IPS-18a (cell line): ENCODE measurements around the gene STK39.

Source experiments
- H3K27ac ChIP-seq: one replicate; pipeline ENCODE4 v1.5.1; 2013; ENCODE audit warnings: low read length
- H3K27me3 ChIP-seq: one replicate; pipeline ENCODE4 v1.6.1; 2013; ENCODE audit warnings: mild to moderate bottlenecking, low read length; ENCODE audit not compliant: control insufficient read depth, insufficient read depth
- H3K36me3 ChIP-seq: one replicate; pipeline ENCODE4 v1.6.1; 2013; ENCODE audit warnings: low read depth, low read length; ENCODE audit not compliant: control insufficient read depth
- H3K4me1 ChIP-seq: one replicate; pipeline ENCODE4 v1.6.1; 2013; ENCODE audit warnings: low read depth, low read length; ENCODE audit not compliant: control insufficient read depth
- H3K4me3 ChIP-seq: one replicate; pipeline ENCODE4 v1.5.1; 2013; ENCODE audit warnings: low read length
- H3K9ac ChIP-seq: one replicate; pipeline ENCODE4 v1.6.1; 2013; ENCODE audit warnings: mild to moderate bottlenecking, low read length, moderate library complexity
- H3K9me3 ChIP-seq: one replicate; pipeline ENCODE4 v1.6.1; 2013; ENCODE audit warnings: low read depth, low read length; ENCODE audit not compliant: control insufficient read depth

The STK39 gene

GRCh38 chr2:168241208-168241607 is 6.2 kb downstream of the STK39 start:
- Histone ChIP-seq H3K4me3 (no peak overlapping the region), H3K9ac (no peak overlapping the region), H3K4me1 (peaks cover 6% of the 10 kb centered on the region), H3K36me3 (no peaks in the 10 kb centered on the region), H3K27ac (no peak overlapping the region), H3K9me3 (no peaks in the 10 kb centered on the region), H3K27me3 (no peaks in the 10 kb centered on the region)

DNA sequence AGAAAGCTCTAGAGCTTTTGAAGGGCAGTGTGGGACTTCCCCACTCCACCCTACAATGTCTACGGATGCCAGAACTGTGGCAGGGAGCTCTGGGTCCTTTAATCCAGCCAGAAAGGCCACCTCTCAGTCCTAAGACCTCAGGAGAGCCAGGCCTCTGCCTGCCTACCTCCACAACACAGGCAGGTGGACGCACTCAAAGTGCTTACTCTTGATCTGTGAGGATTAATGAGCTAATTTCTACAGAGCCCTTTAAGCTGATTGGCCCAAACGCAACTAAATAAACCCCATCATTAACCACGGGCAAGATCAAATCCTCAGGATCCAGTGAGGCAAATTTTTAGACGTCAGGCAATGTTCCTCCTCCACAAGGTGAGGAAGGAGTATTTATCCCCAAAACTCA is 8.1 kb downstream of the STK39 start:
- H3K27me3 ChIP-seq, result no peaks in the 10 kb centered on the region
- H3K4me3 ChIP-seq, result no peak overlapping the region
- no peaks in the 10 kb centered on the region for H3K4me1 ChIP-seq
- H3K27ac ChIP-seq, result no peak overlapping the region
- no peaks in the 10 kb centered on the region for H3K9me3 ChIP-seq
- no peak overlapping the region for H3K9ac ChIP-seq
- no peaks in the 10 kb centered on the region for H3K36me3 ChIP-seq

DNA sequence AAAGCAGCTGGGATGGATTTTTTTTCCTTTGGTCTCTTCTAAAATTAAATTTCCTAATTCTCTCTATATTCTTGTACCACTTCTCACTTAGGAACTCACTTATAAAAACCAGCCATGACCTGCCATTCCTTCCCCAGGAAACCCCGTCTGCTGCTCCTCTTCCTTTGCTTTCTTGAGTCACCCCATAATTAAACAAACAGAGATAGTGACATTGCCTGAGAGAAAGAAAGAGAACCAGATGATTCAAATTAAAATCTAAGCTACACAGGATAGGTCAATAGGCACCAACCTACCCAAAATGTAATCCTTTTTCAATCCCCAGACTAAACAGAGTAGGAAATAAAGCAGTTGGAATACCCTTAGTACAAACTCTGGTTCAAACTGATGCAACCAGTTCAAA is 9.7 kb downstream of the STK39 start:
- no peaks in the 10 kb centered on the region for H3K4me1 ChIP-seq
- H3K9me3 ChIP-seq, result no peaks in the 10 kb centered on the region
- H3K27me3 ChIP-seq, result no peaks in the 10 kb centered on the region
- H3K9ac ChIP-seq, result no peak overlapping the region
- no peaks in the 10 kb centered on the region for H3K36me3 ChIP-seq
- H3K4me3 ChIP-seq, result no peak overlapping the region
- no peak overlapping the region for H3K27ac ChIP-seq

GRCh38 chr2:168234407-168235085 is 12.8 kb downstream of the STK39 start:
- H3K9ac ChIP-seq, result no peak overlapping the region
- H3K27ac ChIP-seq, result no peak overlapping the region
- no peaks in the 10 kb centered on the region for H3K36me3 ChIP-seq
- H3K4me1 ChIP-seq, result no peaks in the 10 kb centered on the region
- H3K27me3 ChIP-seq, result no peaks in the 10 kb centered on the region
- no peaks in the 10 kb centered on the region for H3K9me3 ChIP-seq
- H3K4me3 ChIP-seq, result no peak overlapping the region

GRCh38 chr2:168233726-168234406 is 13.5 kb downstream of the STK39 start:
- H3K36me3 ChIP-seq, result no peaks in the 10 kb centered on the region
- H3K27me3 ChIP-seq, result no peaks in the 10 kb centered on the region
- H3K4me3 ChIP-seq, result no peak overlapping the region
- no peak overlapping the region for H3K9ac ChIP-seq
- no peaks in the 10 kb centered on the region for H3K4me1 ChIP-seq
- no peak overlapping the region for H3K27ac ChIP-seq
- H3K9me3 ChIP-seq, result no peaks in the 10 kb centered on the region

DNA sequence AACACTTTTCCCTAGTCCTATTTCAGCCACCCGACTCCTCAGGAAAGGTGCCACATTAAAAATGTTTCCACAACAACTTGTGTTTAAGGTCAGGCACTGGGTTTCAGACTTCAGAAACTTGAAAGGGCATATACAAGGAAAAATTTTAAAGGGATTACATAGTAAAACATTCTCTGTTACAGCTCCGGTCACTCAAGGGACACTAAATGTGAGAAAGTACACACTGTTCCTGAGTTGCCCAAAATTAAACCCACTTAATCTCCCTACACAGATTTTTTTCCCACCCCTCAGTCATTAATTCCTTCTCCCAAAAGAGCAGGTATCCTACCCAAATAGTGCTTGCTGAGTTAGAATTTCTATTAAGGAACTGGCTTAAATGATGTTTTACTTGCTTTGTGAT is 14.2 kb downstream of the STK39 start:
- Histone ChIP-seq H3K9me3 (no peaks in the 10 kb centered on the region), H3K36me3 (no peaks in the 10 kb centered on the region), H3K27me3 (no peaks in the 10 kb centered on the region), H3K4me3 (no peak overlapping the region), H3K27ac (no peak overlapping the region), H3K4me1 (no peaks in the 10 kb centered on the region), H3K9ac (no peak overlapping the region)

GRCh38 chr2:168231609-168232241 is 15.7 kb downstream of the STK39 start:
- H3K36me3 ChIP-seq, result no peaks in the 10 kb centered on the region

DNA sequence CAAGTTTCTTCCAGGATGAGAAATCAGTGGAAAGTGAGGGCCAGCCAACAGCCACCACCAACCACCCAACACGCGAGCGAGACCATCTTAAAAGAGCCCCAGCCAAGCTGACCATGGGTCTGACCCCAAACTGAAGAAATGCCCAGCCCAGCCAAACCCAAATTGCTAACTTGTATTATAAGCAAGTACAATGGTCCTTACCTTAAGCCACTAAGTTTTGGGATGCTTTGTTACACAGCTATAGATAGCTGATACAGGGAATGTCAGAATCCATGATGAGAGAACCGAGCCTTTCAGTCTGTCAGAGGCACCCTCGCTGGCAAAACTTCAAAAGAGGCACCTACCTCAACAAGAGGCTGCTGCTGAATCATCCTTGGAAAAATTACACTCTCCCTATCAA is 17.0 kb downstream of the STK39 start:
- Histone ChIP-seq H3K4me1 (no peaks in the 10 kb centered on the region), H3K9ac (no peak overlapping the region), H3K27me3 (no peaks in the 10 kb centered on the region), H3K4me3 (no peak overlapping the region), H3K36me3 (no peaks in the 10 kb centered on the region), H3K9me3 (no peaks in the 10 kb centered on the region), H3K27ac (no peak overlapping the region)

More at GRCh38 chr2:168231609-168232241, 15.7 kb downstream of the STK39 start:
- no peak overlapping the region for H3K9ac ChIP-seq
- H3K9me3 ChIP-seq, result no peaks in the 10 kb centered on the region
- no peaks in the 10 kb centered on the region for H3K27me3 ChIP-seq
- no peak overlapping the region for H3K27ac ChIP-seq
- no peaks in the 10 kb centered on the region for H3K4me1 ChIP-seq
- no peak overlapping the region for H3K4me3 ChIP-seq

DNA sequence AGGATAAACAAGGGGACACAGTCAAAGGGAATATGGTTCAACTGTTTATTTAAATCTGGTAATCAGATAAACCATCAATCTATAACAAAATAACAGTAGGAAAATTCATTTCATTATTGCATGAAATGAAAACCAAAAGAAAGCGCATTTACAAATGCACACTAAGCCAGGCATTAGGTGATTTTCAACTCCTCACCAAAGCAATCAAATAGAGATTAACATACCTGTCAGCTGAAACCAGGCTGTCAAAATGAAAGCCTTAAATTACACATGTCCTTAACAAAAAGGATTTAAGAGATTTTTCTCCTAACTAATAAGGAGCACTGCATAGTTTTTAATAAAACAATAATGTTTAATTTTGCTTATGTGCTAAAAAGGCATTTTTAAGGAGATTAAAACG is 23.0 kb downstream of the STK39 start:
- H3K36me3 ChIP-seq, result no peaks in the 10 kb centered on the region
- no peak overlapping the region for H3K27ac ChIP-seq
- no peaks in the 10 kb centered on the region for H3K27me3 ChIP-seq
- H3K4me3 ChIP-seq, result no peak overlapping the region
- H3K9me3 ChIP-seq, result no peaks in the 10 kb centered on the region
- H3K4me1 ChIP-seq, result peaks cover 17% of the 10 kb centered on the region
- H3K9ac ChIP-seq, result no peak overlapping the region

DNA sequence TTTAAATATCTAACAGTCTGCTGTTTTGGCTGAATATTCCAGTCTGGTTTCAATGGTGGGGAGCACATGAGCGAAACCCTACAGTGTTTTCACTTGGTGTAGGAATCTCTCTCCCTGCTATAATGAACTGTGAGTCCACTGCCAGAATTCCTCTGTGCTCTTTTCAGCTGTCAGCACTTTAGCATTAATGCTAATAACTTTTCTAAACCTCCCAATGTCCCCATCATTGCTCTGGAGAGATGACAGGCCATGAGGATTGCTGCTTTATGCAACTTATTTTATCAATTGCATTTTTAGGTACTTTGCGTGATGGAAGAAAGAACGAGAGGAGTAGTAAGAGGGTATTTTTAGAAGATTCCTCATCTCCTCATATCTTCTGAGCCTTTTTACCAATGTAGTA is 25.3 kb downstream of the STK39 start:
- peaks cover 17% of the 10 kb centered on the region for H3K4me1 ChIP-seq
- no peak overlapping the region for H3K27ac ChIP-seq
- H3K4me3 ChIP-seq, result no peak overlapping the region
- no peak overlapping the region for H3K9ac ChIP-seq
- H3K27me3 ChIP-seq, result no peaks in the 10 kb centered on the region
- no peaks in the 10 kb centered on the region for H3K36me3 ChIP-seq
- no peaks in the 10 kb centered on the region for H3K9me3 ChIP-seq

- H3K9me3 ChIP-seq, result no peaks in the 10 kb centered on the region
- H3K4me1 ChIP-seq, result peaks cover 17% of the 10 kb centered on the region
- no peaks in the 10 kb centered on the region for H3K27me3 ChIP-seq
- H3K4me3 ChIP-seq, result no peak overlapping the region
- H3K36me3 ChIP-seq, result no peaks in the 10 kb centered on the region
- no peak overlapping the region for H3K9ac ChIP-seq
- no peak overlapping the region for H3K27ac ChIP-seq
Measured at GRCh38 chr2:168220965-168221819, 26.2 kb downstream of the STK39 start.
